IMR-90 (cell line): Measurements from ENCODE around the gene EXOSC9. TPM values are rescaled to one million over a fixed set of nuclear protein-coding genes. Genes with fewer than 3 reads are reported as not detected.
"Not testable (repeated sequence)": the region's sequence is repeated elsewhere in the genome, so short reads cannot be mapped to it uniquely, and the experiment has no call there.

ENCODE experiments used
- ATAC-seq: fragments of 200-7000 bp; cut with Tn5 transposase; 2 replicates; pipeline ENCODE4 v1.9.1; 2020; ENCODE audit warnings: low read depth, mild to moderate bottlenecking, moderate library complexity
- BruUV-seq: library from RNA; stranded (reverse); fragments of 400-500 nt; replicated peaks from 2 replicates; lab custom pipeline; 2021; lab: Mats Ljungman, UMichigan
- CTCF ChIA-PET: fragments of 300-600 bp; formaldehyde crosslinking; extraction: SDS; loops from one replicate; lab custom pipeline; 2021; ENCODE audit warnings: antibody characterized with exemption; lab: Yijun Ruan, JAX
- POLR2A ChIA-PET: fragments of 300-600 bp; sonication (Branson Sonifier 250); formaldehyde crosslinking; loops from one replicate; lab custom pipeline; 2022; ENCODE audit warnings: antibody characterized with exemption; ENCODE audit not compliant: unreplicated experiment; lab: Charles Lee
- DNase-seq: peaks from one replicate; pipeline ENCODE4 v3.0.0; 2013
- H2AFZ ChIP-seq: replicated peaks from 2 replicates; pipeline ENCODE3; 2013; ENCODE audit warnings: low read length, mild to moderate bottlenecking; ENCODE audit not compliant: poor library complexity
- H2AK5ac ChIP-seq: 2 replicates; pipeline ENCODE4 v1.6.1; 2013; ENCODE audit warnings: low read depth, low read length, inconsistent platforms
- H2AK9ac ChIP-seq: replicated peaks from 2 replicates; pipeline ENCODE3; 2013; ENCODE audit warnings: mild to moderate bottlenecking, low read depth, low read length, moderate library complexity; ENCODE audit not compliant: poor library complexity
- H2BK120ac ChIP-seq: 2 replicates; pipeline ENCODE4 v1.6.1; 2013; ENCODE audit warnings: low read depth, low read length, inconsistent platforms
- H2BK15ac ChIP-seq: 3 replicates; pipeline ENCODE4 v1.6.1; 2013; ENCODE audit warnings: low read depth, low read length, inconsistent platforms
- H2BK20ac ChIP-seq: 2 replicates; pipeline ENCODE4 v1.6.1; 2013; ENCODE audit warnings: low read depth, mild to moderate bottlenecking, inconsistent platforms, low read length, moderate library complexity
- H2BK5ac ChIP-seq: 2 replicates; pipeline ENCODE4 v1.6.1; 2013; ENCODE audit warnings: mild to moderate bottlenecking, low read depth, low read length, inconsistent platforms; ENCODE audit not compliant: poor library complexity, severe bottlenecking
- H3K14ac ChIP-seq: replicated peaks from 2 replicates; pipeline ENCODE4 v1.6.1; 2013; ENCODE audit warnings: low read depth, low read length, inconsistent platforms
- H3K18ac ChIP-seq: 2 replicates; pipeline ENCODE4 v1.6.1; 2013; ENCODE audit warnings: low read depth, low read length, control low read depth
- H3K23ac ChIP-seq: 2 replicates; pipeline ENCODE4 v1.6.1; 2013; ENCODE audit warnings: low read depth, low read length, inconsistent platforms
- H3K27ac ChIP-seq: 2 replicates; pipeline ENCODE4 v1.5.1; 2013; ENCODE audit warnings: mild to moderate bottlenecking, control low read depth, low read length; ENCODE audit not compliant: insufficient read depth
- H3K27me3 ChIP-seq: 2 replicates; pipeline ENCODE4 v1.6.1; 2013; ENCODE audit warnings: low read length; ENCODE audit not compliant: control insufficient read depth, insufficient read depth
- H3K36me3 ChIP-seq: 2 replicates; pipeline ENCODE4 v1.6.1; 2013; ENCODE audit warnings: low read length, mixed read lengths; ENCODE audit not compliant: control insufficient read depth, insufficient read depth
- H3K4ac ChIP-seq: 2 replicates; pipeline ENCODE4 v1.6.1; 2013; ENCODE audit warnings: low read depth, low read length, inconsistent platforms
- H3K4me1 ChIP-seq: 2 replicates; pipeline ENCODE4 v1.6.1; 2013; ENCODE audit warnings: low read length, mixed read lengths; ENCODE audit not compliant: control insufficient read depth, insufficient read depth
- H3K4me2 ChIP-seq: 2 replicates; pipeline ENCODE4 v1.6.1; 2013; ENCODE audit warnings: low read depth, mild to moderate bottlenecking, control low read depth, low read length, moderate library complexity
- H3K4me3 ChIP-seq: 2 replicates; pipeline ENCODE4 v1.5.1; 2013; ENCODE audit warnings: low read depth, mild to moderate bottlenecking, control low read depth, low read length, moderate library complexity; ENCODE audit not compliant: insufficient read depth
- H3K56ac ChIP-seq: 2 replicates; pipeline ENCODE4 v1.6.1; 2013; ENCODE audit warnings: low read length, inconsistent platforms; ENCODE audit not compliant: insufficient read depth; ENCODE audit errors: extremely low read depth
- H3K79me1 ChIP-seq, 2 experiments: 2 replicates each; pipeline ENCODE4 v1.6.1; 2013; ENCODE audit warnings: low read length in 2 of 2, inconsistent platforms in 1 of 2, low read depth in 1 of 2
- H3K9ac ChIP-seq: 2 replicates; pipeline ENCODE4 v1.6.1; 2013; ENCODE audit warnings: low read depth, low read length, control low read depth
- H3K9me1 ChIP-seq: 2 replicates; pipeline ENCODE4 v1.6.1; 2013; ENCODE audit warnings: low read length, inconsistent platforms; ENCODE audit not compliant: insufficient read depth
- H3K9me3 ChIP-seq: 2 replicates; pipeline ENCODE4 v1.6.1; 2013; ENCODE audit warnings: low read length; ENCODE audit not compliant: control insufficient read depth, insufficient read depth
- H4K20me1 ChIP-seq: 2 replicates; pipeline ENCODE4 v1.6.1; 2013; ENCODE audit warnings: low read length, inconsistent platforms; ENCODE audit not compliant: insufficient read depth
- H4K5ac ChIP-seq: 2 replicates; pipeline ENCODE4 v1.6.1; 2013; ENCODE audit warnings: mild to moderate bottlenecking, low read depth, low read length, control low read depth
- H4K8ac ChIP-seq, 2 experiments: 2 replicates each; pipeline ENCODE4 v1.6.1; 2013; ENCODE audit warnings: low read depth in 2 of 2, low read length in 2 of 2, control low read depth in 1 of 2, inconsistent platforms in 1 of 2
- H4K91ac ChIP-seq: 2 replicates; pipeline ENCODE4 v1.6.1; 2013; ENCODE audit warnings: low read depth, low read length, inconsistent platforms; ENCODE audit not compliant: insufficient read depth
- CEBPB ChIP-seq: IDR thresholded peaks from 2 replicates; pipeline ENCODE4 v1.6.1; 2012; ENCODE audit warnings: low read depth, low read length, improper control_type of control experiment
- FOS ChIP-seq: fragments of 150-350 bp; IDR thresholded peaks from 2 replicates; pipeline ENCODE4 v1.6.1; 2016; ENCODE audit warnings: low read depth, low read length
- WGBS, 2 experiments: methylation state at CpG; one replicate each; pipeline versions ENCODE4 v1.1.5 to v1.1.7; 2013; ENCODE audit warnings: missing lambda C conversion rate in 2 of 2; ENCODE audit not compliant: insufficient read length in 1 of 2; ENCODE audit errors: extremely low coverage in 2 of 2; 5-methylcytosine and 5-hydroxymethylcytosine counted together
- dilution Hi-C: fragments of 300-500 bp; cut with HindIII; formaldehyde crosslinking; loops from one replicate; pipeline ENCODE4 v1.14.3; 2018; ENCODE audit warnings: low sequenced_read_pairs; ENCODE audit not compliant: unreplicated experiment
- in situ Hi-C: fragments of 300-500 bp; cut with MboI; formaldehyde crosslinking; loops from 3 replicates; pipeline ENCODE4 v1.14.3; 2019; ENCODE audit warnings: low sequenced_read_pairs, inconsistent platforms, mixed read lengths
- intact Hi-C: fragments of 100-400 bp; cut with micrococcal nuclease; formaldehyde crosslinking; loops from 2 replicates; pipeline ENCODE4 v1.10.0; 2022
- polyA plus RNA-seq, 3 experiments: library from polyadenylated mRNA; depleted of rRNA; stranded (reverse); fragments of >200 nt; gene quantifications; 2 replicates each; pipeline ENCODE4 v1.2.3, GENCODE V29; 2012; ENCODE audit warnings: low replicate concordance in 1 of 3
- total RNA-seq: library from RNA; depleted of rRNA; stranded (reverse); fragments of >200 nt; gene quantifications from 2 replicates; pipeline ENCODE4 v1.2.3, GENCODE V29; 2012

The EXOSC9 gene
- total and polyA plus RNA-seq, 2 of the 4 experiments (the other 2 are of a cell fraction) = 34.7 to 47.5 TPM

GRCh38 chr4:121752142-121752541 lies 49.0 kb upstream of the EXOSC9 start:
- peak; percentile 43; the same call in 1 of the 2 replicates for TF ChIP-seq CEBPB
- peak; percentile 88 for TF ChIP-seq FOS
- H2BK5ac ChIP-seq = peak overlapping the region; percentile 84
- H3K36me3 ChIP-seq, H3K23ac ChIP-seq, H3K56ac ChIP-seq, dilution Hi-C loops, in situ Hi-C loops, POLR2A ChIA-PET, H3K27me3 ChIP-seq, H3K9me3 ChIP-seq, H3K4me3 ChIP-seq, H3K9ac ChIP-seq, H3K4me1 ChIP-seq, BruUV-seq, H3K9me1 ChIP-seq, H2AK5ac ChIP-seq, H2AK9ac ChIP-seq, H3K79me1 ChIP-seq, H3K27ac ChIP-seq, H4K20me1 ChIP-seq, H2AFZ ChIP-seq, intact Hi-C loops: not testable (repeated sequence)
- peak overlapping the region; percentile 92; the same call in 1 of the 2 replicates for H3K4ac ChIP-seq
- peak overlapping the region; percentile 54 to 65; a peak in 3 of 4 replicates for H4K8ac ChIP-seq
- H3K14ac ChIP-seq = 0 out of 2 replicates have a peak overlapping the region, but pooled peaks have one; percentile 48
- H3K18ac ChIP-seq = peak overlapping the region; percentile 92; the same call in 1 of the 2 replicates
- H4K5ac ChIP-seq = peak overlapping the region; percentile 80; the same call in 1 of the 2 replicates
- DNase-seq (peak; percentile 83), ATAC-seq (peak; percentile 86)
- CTCF ChIA-PET = interaction anchor here (1.6 kb wide), 1 partner anchor 10 kb away, joined by 3 read pairs; no protein-coding TSS in a partner anchor
- peak overlapping the region; percentile 80; the same call in 1 of the 2 replicates for H4K91ac ChIP-seq
- peak overlapping the region; percentile 81 for H2BK120ac ChIP-seq
- peak overlapping the region; percentile 79; the same call in 1 of the 2 replicates for H3K4me2 ChIP-seq
- peak overlapping the region; percentile 61 for H2BK20ac ChIP-seq
- H2BK15ac ChIP-seq = peak overlapping the region; percentile 77; the same call in 1 of the 3 replicates
- no CpG with 5 or more reads among the region's 1 CpG for WGBS, 2 experiments
